Measurements from ENCODE around the gene RGSL1.

DNA sequence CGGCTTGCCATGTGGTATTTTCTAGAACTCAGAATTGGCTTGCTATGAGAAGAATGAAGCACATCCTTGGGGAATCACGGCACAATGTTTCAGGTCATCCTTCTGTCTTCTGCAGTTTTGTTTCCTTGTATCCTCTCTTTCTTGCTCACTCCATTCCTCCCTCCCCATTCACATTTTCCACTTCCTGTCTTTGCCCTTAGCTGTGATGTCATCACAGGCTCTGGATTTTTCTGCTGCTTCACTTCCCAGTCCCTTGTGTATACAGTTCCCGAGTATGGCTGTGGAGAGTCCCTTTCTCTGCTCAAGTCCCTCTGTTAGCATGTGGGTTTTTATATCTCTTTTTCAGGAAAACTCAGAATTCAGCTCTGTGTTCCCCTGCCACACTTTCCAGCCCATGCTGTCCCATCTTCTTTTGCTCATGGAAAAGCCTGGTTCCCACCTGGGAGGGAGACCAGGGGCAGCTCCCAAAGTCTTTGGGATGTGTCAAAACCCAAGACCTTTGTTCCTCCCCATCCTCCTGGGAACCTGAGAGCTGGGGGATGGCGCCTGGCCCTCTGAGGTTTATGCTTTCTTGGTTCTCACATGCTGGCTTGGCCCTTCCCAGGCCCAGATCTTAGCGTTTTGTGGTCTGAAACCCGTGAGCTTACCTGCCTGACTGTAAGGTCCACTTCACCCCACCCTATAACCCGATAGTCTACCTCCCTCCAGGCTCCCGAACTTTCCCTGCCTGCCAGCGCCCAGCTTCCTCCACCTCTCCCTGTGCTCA is 159.1 kb downstream of the RGSL1 start:
- TF ChIP-seq, protein P1, sequence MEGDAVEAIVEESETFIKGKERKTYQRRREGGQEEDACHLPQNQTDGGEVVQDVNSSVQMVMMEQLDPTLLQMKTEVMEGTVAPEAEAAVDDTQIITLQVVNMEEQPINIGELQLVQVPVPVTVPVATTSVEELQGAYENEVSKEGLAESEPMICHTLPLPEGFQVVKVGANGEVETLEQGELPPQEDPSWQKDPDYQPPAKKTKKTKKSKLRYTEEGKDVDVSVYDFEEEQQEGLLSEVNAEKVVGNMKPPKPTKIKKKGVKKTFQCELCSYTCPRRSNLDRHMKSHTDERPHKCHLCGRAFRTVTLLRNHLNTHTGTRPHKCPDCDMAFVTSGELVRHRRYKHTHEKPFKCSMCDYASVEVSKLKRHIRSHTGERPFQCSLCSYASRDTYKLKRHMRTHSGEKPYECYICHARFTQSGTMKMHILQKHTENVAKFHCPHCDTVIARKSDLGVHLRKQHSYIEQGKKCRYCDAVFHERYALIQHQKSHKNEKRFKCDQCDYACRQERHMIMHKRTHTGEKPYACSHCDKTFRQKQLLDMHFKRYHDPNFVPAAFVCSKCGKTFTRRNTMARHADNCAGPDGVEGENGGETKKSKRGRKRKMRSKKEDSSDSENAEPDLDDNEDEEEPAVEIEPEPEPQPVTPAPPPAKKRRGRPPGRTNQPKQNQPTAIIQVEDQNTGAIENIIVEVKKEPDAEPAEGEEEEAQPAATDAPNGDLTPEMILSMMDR (conservative IDR thresholded peaks at IDR 0.05; ENCODE audit: low read depth, low read length): no peak
- TF ChIP-seq EZH2 (IDR thresholded peaks at IDR 0.05; ENCODE audit: low read length, unreplicated experiment) (no peak), EZH2phosphoT487 (IDR thresholded peaks at IDR 0.05; ENCODE audit: borderline replicate concordance, low read length) (no peak)
